ENCODE data around the gene NPPB. TPM values are rescaled to one million over a fixed set of nuclear protein-coding genes. Genes with fewer than 3 reads are reported as not detected.

Gene NPPB
- total and polyA plus RNA-seq, 2 donors from 2014 or later = not detected

- DNase-seq (peak in 3 of 5 donors; percentile 18 to 76 (median 66)), FAIRE-seq (no peak)
- no peak overlapping the region for H3K4me3 ChIP-seq (ENCODE audit: low read length in 3 of 3)
- no peak overlapping the region for H3K9ac ChIP-seq (ENCODE audit: low read length in 3 of 3)
- intact Hi-C loops (cut with DNase I) = no loop called here
- H3K27ac ChIP-seq (ENCODE audit: low read depth in 2 of 2, low read length in 2 of 2) = no peak overlapping the region
- H3K36me3 ChIP-seq (ENCODE audit: control insufficient read depth in 2 of 3, insufficient read depth in 3 of 3, low read length in 3 of 3) = peaks cover 5 to 39% (median 26%) of the 10 kb centered on the region in 3 donors
- H3K27me3 ChIP-seq (ENCODE audit: control insufficient read depth, insufficient read depth, low read length) = no peaks in the 10 kb centered on the region
- H3K4me1 ChIP-seq (ENCODE audit: control insufficient read depth in 2 of 3, insufficient read depth in 2 of 3, low read depth in 1 of 3, low read length in 3 of 3) = no peaks in the 10 kb centered on the region
- H3K9me3 ChIP-seq (ENCODE audit: control insufficient read depth in 2 of 3, insufficient read depth in 1 of 3, low read length in 3 of 3) = no peaks in the 10 kb centered on the region
- TF ChIP-seq CTCF (IDR thresholded peaks at IDR 0.05; ENCODE audit: borderline replicate concordance, extremely low read depth, insufficient read depth) = no peak
Measured at GRCh38 chr1:11845641-11846335, 13.0 kb downstream of the NPPB start.

GRCh38 chr1:11842154-11843041 lies 16.3 kb downstream of the NPPB start:
- H3K27ac ChIP-seq (ENCODE audit: low read depth in 2 of 2, low read length in 2 of 2) = no peak overlapping the region
- intact Hi-C loops (cut with DNase I) = no loop called here
- no peak overlapping the region for H3K4me3 ChIP-seq (ENCODE audit: low read length in 3 of 3)
- TF ChIP-seq CTCF (IDR thresholded peaks at IDR 0.05; ENCODE audit: borderline replicate concordance, extremely low read depth, insufficient read depth) = no peak
- no peak overlapping the region for H3K9ac ChIP-seq (ENCODE audit: low read length in 3 of 3)
- FAIRE-seq = no peak
- H3K4me1 ChIP-seq (ENCODE audit: control insufficient read depth in 2 of 3, insufficient read depth in 2 of 3, low read depth in 1 of 3, low read length in 3 of 3) = no peaks in the 10 kb centered on the region
- peak in 3 of 5 donors; percentile 21 to 76 (median 65) for DNase-seq
- no peaks in the 10 kb centered on the region for H3K9me3 ChIP-seq (ENCODE audit: control insufficient read depth in 2 of 3, insufficient read depth in 1 of 3, low read length in 3 of 3)
- H3K27me3 ChIP-seq (ENCODE audit: control insufficient read depth, insufficient read depth, low read length) = no peaks in the 10 kb centered on the region
- peaks cover 13 to 69% (median 51%) of the 10 kb centered on the region in 3 donors for H3K36me3 ChIP-seq (ENCODE audit: control insufficient read depth in 2 of 3, insufficient read depth in 3 of 3, low read length in 3 of 3)

DNA sequence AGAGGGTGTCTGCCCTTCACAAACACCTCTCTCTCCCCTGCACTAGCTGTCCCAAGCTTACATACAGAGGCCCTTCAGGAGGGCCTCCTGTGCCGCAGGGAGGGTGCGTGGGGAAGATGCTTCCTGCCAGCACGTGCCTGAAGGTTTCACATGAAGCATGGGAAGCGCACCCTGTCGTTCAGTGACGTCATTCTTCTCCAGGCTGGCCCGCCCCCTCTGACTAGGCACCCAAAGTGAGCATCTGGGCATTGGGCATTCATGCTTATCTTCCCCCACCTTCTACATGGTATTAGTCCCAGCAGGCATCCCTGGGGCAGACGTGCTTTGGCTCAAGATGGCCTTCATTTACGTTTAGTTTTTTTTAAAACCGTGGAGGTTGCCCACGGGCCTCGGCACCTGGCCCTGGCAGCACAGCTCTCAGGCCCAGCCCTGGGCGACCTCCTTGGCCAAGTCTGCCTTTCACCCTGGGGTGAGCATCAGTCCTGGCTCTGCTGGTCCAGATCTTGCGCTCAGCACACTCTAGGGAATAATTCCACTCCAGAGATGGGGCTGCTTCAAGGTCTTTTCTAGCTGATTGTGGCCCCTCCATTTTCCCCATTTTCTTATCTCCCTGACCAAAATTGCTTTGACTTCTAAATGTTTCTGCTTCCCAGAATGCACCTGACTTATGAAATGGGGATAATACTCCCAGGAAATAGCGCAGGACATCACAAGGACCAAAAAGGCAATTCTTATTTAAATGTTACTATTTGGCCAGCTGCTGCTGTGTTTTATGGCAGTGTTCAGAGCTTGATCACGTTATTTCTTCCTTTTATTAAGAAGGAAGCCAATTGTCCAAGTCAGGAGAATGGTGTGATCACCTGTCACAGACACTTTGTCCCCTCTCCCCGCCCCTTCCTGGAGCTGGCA lies 17.2 kb downstream of the NPPB start:
- H3K9me3 ChIP-seq (ENCODE audit: control insufficient read depth in 2 of 3, insufficient read depth in 1 of 3, low read length in 3 of 3) = no peaks in the 10 kb centered on the region
- H3K4me1 ChIP-seq (ENCODE audit: control insufficient read depth in 2 of 3, insufficient read depth in 2 of 3, low read depth in 1 of 3, low read length in 3 of 3) = no peaks in the 10 kb centered on the region
- H3K4me3 ChIP-seq (ENCODE audit: low read length in 3 of 3) = no peak overlapping the region
- H3K9ac ChIP-seq (ENCODE audit: low read length in 3 of 3) = no peak overlapping the region
- TF ChIP-seq CTCF (IDR thresholded peaks at IDR 0.05; ENCODE audit: borderline replicate concordance, extremely low read depth, insufficient read depth) = no peak
- H3K36me3 ChIP-seq (ENCODE audit: control insufficient read depth in 2 of 3, insufficient read depth in 3 of 3, low read length in 3 of 3) = peaks cover 13 to 69% (median 55%) of the 10 kb centered on the region in 3 donors
- FAIRE-seq = no peak
- H3K27me3 ChIP-seq (ENCODE audit: control insufficient read depth, insufficient read depth, low read length) = no peaks in the 10 kb centered on the region
- peak in 1 of 5 donors; percentile 53 for DNase-seq
- no peak overlapping the region for H3K27ac ChIP-seq (ENCODE audit: low read depth in 2 of 2, low read length in 2 of 2)
- intact Hi-C loops (cut with DNase I) = no loop called here

Measured in kidney (tissue), 14 donors.